Amygdala (tissue), 56 donors: ENCODE results near the gene IL15RA.
"Not testable (repeated sequence)": the region's sequence is repeated elsewhere in the genome, so short reads cannot be mapped to it uniquely, and the experiment has no call there.

Source experiments
- DNase-seq, 56 donors: peaks; one replicate each; lab custom pipeline; 2025; lab: John Stamatoyannopoulos, UW

The IL15RA gene

DNA sequence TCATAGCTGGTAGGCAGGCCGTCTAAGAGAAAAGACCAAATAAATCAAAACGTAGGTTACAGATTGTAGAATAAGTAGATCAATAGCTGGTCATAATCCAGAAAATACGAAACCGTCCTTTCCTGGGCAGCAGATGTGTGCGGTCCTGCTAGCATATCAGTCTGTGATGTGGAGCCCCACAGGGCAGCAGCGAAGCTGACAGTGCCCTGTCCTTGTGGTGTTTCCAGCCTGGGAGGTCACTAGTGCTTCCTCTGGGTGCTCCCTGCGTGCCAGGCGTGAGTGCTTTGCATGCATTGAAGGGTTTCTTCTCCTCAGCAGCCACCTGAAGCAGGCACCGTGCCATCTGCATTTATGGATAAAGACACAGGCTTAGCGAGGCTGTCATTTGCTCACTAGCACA is 41.7 kb downstream of the IL15RA start:
- no peak for DNase-seq

DNA sequence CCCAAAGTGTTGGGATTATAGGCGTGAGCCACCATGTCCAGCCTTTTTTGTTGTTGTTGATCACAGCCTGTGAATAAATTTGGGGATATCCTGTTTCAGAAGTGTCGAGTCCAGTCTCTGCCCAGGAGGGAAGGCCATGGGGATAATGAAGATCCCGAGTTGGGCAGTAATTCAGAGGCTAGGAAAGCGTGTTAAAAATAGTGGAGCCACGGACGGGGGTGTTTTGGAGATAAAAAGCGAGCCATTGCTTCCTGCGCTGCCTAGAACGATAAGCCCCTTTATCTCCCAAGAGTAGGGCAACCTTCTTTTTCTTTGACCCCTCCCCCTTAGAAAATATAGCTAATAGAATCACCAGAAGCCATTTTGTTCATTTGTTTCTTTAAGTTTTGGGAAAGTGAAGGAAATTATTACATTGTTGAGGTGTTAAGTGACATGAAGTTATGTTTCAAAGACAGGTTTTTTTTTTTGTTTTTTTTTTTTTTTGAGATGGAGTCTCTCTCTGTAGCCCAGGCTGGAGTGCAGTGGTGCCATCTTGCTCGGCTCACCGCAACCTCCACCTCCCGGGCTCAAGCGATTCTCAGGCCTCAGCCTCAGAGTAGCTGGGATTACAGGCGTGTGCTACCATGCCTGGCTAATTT is 43.3 kb downstream of the IL15RA start:
- DNase-seq: no peak

DNA sequence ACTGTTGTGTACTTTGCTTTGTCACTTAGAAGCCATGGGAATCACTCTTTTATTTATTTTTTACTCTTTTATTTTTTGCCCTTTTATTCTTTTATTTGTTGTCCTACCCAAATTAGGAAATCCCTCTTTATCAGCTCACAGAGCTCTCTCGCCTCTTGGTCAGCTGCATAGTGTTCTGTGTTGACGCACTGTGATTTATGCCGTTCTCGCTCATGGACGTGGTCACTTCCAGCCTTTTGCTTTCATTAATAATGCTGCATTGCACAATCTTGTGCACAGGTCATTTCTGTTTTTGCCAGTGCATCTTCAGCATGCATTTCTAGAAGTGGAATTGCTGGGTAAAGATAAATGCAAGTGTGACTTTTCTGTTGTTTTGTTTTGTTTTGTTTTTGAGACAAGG is 45.0 kb downstream of the IL15RA start:
- DNase-seq: no peak

DNA sequence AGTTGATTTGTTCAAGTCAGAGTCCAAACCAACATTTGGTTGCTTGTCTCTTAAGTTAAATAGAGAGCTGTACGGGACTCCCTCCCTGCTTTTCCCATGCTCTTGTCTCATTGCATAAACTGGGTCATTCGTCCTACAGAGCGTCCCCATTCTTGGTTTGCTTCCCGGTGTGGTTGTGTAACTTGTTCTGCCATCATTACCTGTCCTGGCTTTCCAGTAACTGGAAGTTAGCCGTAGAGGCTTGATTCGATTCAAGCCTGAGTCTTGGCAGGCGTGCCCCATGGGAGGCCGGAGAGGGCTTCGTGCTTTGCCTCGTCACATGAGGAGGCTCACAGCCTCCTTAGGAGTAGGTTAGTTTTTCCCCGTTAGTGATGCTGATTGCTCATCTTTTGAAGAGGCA is 47.1 kb downstream of the IL15RA start:
- DNase-seq: no peak

DNA sequence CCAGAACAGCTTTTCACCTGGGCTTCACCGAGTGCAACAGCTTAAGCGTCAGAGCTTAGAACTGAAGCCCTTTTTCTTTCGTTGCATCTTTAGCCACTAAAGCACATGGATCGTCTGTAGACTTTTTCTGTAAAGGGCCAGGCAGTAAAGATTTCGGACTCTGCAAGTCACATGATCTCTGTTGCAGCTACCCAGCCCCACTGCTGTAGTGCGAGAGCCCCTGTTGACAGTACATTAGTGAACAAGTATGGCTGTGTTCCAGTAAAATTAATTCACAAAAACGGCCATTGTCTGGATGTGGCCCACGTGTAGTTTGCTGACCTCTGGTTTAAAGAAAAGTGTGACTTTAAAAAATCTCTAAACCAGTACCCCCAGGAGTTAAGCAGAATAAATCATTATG is 47.9 kb downstream of the IL15RA start:
- peak in 2 of 56 donors; percentile 19 to 31 for DNase-seq

DNA sequence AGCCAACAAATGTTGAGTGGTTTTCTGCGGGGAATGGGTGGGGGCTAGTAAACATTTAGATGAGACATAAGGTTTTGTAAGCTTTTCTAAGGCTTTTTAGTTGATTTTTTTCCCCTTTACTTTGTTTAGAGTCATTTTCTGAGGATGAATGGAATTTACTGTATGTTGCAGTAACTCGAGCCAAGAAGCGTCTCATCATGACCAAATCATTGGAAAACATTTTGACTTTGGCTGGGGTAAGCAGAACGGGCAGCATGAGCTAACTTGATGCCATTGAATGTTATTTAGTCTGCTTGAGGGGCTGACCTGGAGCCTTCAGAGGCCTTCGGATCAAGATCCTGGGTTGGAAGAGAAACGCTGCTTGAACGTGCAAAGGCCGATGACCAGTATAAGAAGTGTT is 50.0 kb downstream of the IL15RA start:
- DNase-seq: peak in 1 of 56 donors; percentile 22

DNA sequence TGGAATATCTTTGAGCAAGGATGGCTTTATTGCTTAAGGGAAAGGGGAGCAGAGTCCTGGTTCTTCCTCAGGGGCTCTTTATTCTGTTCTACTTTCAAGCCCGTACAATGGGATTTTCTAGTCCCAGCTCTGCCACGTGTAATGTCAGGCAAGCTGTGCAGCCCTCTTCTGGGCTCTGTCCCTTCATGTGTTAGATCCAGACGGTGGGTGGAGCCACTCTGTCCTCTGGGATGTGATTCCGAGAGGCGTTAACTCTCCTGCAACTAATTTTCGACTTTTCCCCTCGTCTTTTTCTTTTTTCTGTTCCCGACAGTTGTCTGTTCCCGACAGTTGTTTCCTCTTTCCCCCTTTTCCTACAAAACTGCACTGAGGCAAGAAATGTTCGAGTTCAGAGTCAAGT is 52.5 kb downstream of the IL15RA start:
- DNase-seq: no peak

DNA sequence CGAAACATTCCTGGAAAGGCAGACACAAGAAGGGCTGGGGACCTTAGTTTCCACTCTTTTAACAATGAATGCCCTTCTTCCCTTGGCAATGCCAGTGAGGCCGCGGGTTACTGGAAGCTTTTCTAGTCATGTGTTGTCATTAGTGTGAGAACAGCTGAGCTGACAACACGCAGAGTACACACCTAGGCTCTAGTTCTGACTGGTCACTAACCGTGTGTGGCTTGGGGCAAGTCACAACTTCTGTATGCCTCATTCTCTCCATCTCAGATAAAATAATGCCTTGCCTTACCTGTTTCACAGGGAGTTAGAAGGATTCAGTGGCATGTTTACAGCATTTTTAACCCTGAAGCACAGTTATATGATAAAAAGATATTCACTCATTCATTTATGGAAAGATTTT is 55.6 kb downstream of the IL15RA start:
- no peak for DNase-seq

DNA sequence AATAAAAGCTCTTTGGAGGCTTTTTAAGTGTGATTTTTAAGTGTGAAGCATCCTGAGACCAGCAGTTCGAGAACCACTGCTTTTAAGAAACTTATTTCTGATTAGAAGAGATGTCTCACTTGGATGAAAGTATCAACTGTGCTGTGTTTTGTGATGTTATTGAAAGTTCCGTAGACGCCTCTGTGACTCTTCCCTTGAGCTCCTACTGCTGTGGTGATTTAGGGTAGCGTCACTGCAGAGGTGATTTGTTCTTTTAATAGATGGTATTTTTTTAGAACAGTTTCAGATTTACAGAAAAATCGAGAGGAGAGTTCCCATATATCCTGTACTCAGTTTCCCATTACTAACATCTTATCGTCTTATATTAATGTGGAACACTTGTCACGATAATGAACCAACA is 57.8 kb downstream of the IL15RA start:
- no peak for DNase-seq

DNA sequence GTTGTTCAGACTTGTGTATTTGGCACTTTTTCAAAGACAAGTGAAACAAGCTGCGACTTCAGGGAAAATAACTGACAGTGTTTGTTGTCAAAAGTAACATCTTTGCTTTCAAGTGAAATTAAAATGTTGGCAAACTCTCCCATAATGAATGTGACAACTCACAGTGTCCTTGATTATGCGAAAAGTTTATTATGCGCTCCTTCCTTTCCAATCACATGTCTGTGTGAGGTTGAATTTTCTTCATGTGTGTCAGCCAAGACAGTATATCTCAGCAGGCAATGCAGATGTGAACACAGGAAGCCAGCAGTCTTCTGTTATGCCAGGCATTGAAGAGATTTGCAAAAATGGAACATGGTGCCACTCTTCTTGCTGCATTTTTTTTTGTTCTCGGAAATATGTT is 58.6 kb downstream of the IL15RA start:
- no peak for DNase-seq

DNA sequence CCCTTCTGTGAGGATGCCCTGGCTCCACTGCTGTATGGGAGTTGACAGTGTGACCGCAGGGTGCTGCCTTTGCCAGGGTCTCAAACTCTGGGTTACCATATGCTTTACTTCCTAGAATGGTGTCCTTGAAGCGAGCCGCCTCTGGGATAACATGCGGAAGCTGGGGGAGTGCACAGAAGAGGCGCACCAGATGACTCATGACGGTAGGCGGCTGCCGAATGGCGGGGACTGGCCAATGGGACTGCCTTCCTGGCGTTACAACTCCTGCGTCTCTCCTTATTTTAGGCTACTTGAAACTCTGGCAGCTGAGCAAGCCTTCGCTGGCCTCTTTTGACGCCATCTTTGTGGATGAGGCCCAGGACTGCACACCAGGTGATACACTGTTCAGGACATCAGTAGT is 60.0 kb downstream of the IL15RA start:
- DNase-seq: no peak

DNA sequence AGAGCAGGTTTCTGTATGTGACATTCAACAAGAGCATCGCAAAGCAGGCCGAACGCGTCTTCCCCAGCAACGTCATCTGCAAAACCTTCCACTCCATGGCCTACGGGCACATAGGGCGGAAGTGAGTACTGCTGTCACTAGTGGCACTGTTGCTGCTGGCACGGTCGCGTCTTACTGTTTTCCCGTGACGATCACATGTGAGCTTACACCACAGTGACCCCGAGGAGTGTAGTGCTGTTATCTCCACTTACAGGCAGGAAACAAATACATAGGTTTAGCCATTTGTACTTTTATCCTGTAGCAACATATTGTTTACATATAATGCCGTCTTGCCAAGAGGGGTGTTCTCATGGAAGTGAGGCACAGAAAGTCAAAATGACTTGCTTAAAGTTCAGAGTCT is 61.9 kb downstream of the IL15RA start:
- no peak for DNase-seq

DNA sequence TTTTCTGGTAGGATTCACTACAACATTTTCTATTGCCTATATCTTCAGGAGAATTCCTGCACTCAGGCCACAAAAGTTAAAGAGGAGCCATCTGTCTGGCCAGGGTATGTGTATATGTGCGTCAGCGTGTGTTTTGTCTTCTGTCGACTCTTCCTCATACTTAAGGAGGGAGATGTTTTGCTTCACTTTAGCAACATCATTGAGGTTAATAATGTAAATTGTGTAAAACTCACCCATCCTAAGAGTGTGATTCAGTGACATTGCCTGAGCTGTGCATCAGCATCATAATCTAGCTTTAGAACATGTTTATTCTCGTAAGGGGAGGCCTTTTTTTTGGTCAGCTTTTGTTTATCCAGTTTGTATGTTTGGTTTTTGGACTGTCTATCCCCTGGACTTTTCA is 63.6 kb downstream of the IL15RA start:
- DNase-seq: no peak

DNA sequence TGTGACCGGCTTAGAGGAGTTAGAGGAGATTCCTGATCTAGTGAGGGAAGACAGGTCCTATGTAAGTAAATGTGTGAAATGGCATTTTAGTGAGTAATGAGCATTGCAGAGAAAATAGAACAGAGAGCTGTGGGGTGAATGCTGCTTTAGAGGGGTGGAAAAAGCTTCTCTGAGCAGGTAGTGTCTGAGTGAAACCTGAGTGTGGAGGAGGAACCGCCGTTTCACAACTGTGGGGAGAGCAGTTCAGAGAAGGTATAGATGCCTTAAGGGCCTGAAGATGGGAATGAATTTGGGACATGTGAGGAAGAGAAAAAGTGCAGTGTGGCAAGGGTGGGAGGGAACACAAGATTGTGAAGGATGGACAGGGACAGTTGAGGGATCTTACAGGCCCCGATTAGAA is 65.7 kb downstream of the IL15RA start:
- no peak for DNase-seq

DNA sequence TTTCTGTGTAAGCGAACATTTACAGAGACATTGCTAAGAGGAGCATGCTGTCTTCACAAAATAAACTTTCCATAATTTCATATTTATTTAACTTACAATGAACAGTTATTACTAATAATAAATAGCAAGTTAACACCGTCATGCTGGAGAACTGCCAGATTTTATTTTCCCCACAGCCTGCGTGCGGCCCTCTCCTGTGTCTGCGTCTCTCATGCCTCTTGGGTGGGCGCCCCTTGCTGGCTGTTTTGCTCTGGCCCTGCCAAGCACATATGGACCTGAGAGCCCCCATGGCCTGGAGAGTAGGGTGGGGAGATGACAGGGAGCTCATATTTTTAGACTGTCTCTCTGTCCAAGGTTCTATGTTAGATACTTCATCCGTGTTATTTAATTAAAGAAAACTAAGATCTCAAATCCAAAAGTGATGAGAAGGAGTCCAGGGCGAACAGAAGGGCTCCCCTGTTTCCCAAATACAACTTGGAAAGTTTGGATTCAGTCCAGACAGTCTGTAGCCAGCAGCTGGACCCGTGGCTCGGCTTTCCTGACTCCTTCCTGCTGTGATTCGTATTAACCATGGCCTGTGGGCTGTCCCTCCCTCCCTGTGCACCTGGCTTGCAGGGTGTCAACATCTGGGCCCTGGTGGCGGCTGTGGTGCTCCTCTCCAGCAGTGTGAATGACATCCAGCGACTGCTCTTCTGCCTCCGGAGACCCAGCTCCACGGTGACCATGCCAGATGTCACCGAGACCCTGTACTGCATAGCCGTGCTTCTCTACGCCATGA is 66.8 kb downstream of the IL15RA start:
- no peak for DNase-seq

DNA sequence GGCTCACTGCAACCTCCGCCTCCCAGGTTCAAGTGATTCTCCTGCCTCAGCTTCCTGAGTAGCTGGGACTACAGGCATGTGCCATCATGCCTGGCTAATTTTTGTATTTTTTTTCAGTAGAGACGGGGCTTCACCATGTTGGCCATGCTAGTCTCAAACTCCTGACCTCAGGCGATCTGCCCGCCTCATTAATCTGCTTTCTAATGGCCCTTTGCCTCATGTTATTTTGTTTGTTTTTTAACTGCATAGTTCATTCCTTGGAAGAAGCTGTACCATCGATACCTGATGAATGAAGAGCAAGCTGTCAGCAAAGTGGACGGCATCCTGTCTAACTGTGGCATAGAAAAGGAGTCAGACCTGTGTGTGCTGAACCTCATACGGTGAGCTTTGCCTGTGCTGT is 68.7 kb downstream of the IL15RA start:
- not testable (repeated sequence) for DNase-seq

DNA sequence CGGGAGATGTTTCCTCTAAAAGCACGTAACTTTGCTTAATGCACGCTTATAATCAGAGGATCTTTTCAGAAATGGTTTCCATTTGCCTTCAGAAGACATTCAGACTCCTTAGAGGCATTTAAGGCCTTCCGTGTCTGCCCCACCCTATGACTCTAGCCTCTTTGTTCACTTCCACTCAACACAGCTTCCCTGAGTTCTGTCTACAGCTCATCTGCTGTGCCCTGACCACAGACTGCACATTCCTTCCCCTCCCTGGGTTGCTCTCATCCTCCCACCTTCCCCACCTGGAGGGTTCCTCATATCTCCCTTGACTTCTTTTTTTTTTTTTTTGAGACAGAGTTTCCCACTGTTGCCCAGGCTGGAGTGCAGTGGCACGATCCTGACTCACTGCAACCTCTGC is 70.7 kb downstream of the IL15RA start:
- no peak for DNase-seq

DNA sequence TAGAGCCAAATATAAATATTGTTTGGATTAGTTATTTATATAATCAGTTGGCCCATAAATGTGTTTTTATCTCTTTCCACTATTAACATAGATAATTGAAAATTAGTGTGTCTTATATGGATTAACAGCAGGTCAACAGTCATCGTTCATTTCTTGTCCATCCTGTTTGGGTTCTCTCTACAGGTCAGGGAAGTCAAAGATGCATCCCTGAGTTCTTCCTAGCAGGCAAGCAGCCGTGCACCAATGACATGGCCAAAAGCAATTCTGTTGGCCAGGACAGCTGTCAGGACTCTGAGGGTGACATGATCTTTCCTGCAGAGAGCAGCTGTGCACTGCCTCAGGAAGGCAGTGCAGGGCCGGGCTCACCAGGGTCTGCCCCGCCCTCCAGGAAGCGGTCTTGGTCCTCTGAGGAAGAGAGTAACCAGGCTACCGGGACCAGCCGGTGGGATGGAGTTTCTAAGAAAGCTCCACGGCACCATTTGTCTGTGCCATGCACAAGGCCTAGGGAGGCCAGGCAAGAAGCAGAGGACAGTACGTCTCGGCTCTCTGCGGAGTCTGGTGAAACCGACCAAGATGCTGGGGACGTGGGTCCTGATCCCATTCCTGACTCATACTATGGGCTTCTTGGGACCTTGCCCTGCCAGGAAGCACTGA is 71.4 kb downstream of the IL15RA start:
- DNase-seq: no peak

DNA sequence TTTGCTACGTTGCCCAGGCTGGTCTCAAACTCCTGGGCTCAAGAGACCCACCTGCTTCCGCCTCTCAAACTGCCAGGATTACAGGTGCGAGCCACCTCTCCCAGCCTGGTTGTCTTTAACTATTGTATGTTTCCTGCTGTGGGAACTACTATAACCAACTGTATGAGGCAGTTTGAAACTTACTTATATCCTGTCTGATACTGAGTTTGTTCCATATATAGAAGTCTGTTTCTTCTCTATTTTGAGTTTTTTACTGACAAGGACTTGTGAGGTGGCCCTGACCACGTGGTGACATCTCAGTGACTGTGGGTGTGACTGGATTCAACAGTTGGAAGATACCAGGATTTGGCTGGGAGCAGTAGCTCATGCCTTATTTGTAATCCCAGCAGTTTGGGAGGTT is 73.1 kb downstream of the IL15RA start:
- no peak for DNase-seq

DNA sequence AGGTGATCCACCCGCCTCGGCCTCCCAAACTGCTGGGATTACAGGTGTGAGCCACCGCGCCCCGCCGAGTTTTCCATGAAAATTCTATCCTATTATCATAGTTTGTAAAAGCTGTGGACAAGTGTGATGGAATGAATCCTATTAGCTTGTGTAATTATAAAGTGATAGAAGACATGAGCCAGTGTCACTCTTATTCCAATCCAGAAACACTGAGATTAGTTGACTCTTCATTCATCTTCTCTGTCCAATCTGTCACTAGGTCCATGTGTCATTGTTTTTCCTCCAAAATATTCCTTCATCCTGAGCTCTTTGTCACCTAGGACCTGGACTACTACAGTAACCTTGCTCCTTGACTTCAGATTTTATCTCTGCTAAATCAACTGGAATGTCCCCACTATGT is 73.8 kb downstream of the IL15RA start:
- no peak for DNase-seq

DNA sequence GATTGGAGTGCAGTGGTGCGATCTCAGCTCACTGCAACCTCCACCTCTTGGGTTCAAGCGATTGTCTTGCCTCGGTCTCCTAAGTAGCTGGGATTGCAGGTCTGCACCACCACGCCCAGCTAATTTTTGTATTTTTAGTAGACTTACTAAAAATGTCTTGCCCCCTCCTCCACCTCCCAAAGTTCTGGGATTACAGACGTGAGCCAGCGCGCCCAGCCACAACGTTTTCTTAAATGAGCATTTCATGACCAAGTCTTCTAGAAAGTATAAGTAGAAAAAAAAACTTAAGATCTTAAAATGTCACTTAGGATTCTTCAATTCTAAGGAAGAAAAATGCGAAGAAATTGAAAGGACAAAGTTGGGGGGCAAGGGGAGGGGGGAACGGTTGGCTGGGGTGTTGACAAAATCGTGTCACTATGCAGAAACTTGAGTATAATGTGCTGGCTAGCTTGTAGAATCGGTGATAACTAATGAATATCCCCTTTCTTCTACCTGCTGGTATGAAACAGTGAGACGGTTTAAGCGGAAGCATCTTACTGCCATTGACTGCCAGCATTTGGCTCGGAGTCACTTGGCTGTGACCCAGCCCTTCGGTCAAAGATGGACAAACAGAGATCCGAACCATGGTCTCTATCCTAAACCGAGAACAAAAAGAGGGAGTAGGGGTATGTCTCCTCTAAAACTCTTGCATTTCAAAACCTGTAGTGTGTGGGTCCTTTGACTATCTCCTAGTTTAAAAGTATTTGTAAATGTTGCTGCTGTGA is 74.7 kb downstream of the IL15RA start:
- DNase-seq: no peak
